ENCODE measurements around the gene TBCE.

The TBCE gene, protein sequence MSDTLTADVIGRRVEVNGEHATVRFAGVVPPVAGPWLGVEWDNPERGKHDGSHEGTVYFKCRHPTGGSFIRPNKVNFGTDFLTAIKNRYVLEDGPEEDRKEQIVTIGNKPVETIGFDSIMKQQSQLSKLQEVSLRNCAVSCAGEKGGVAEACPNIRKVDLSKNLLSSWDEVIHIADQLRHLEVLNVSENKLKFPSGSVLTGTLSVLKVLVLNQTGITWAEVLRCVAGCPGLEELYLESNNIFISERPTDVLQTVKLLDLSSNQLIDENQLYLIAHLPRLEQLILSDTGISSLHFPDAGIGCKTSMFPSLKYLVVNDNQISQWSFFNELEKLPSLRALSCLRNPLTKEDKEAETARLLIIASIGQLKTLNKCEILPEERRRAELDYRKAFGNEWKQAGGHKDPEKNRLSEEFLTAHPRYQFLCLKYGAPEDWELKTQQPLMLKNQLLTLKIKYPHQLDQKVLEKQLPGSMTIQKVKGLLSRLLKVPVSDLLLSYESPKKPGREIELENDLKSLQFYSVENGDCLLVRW

GRCh38 chr1:235367000-235367908 lies at the start of gene TBCE:
Gene TBCE, plus strand, starts transcription at chr1:235367427. Its CDS starts 12,623 bp downstream, at chr1:235380050.
- peak; percentile 49 to 69 for DNase-seq (ENCODE audit: low read depth in 2 of 2)

DNA sequence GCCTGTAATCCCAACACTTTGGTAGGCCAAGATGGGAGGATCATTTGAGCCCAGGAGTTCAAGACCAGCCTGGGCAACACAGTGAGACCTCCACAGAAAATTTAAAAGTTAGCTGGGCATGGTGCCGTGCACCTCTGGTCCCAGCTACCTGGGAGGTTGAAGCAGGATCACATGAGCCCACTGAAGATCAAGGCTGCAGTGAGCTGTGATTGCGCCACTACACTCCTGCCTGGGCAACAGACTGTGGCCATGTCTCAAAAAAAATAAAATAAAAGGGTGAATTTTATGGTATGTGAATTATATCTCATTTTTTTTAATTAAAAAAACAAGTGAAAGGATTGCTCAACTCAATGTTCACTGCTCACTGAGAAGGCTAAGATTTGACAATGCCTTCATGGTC lies 48.0 kb upstream of the TBCE start:
- no peak for DNase-seq (ENCODE audit: low read depth in 2 of 2)

- DNase-seq (ENCODE audit: low read depth in 2 of 2): no peak
These were observed 46.6 kb upstream of the TBCE start for GRCh38 chr1:235320521-235321179.

DNA sequence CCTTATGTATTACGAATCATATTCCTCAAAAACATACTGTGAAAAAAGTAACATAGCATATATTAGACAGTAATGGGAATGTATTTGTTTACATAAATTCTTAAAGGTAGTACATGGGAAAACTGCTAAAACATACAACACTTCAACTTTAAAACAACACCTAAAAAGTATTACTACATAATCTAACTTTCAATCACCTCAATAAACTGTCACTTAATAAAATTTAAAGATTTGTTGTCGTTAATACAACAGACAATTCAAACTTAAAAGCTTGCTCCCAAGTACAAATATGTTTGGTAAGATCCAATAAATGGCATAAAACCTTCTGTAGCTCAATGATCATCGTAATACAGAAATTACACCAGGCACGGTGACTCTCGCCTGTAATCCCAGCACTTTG lies 42.9 kb upstream of the TBCE start:
- no peak for DNase-seq (ENCODE audit: low read depth in 2 of 2)

- DNase-seq (ENCODE audit: low read depth in 2 of 2): no peak
These were observed 42.1 kb upstream of the TBCE start for GRCh38 chr1:235325139-235325538.

GRCh38 chr1:235325854-235326253 lies 41.4 kb upstream of the TBCE start:
- no peak for DNase-seq (ENCODE audit: low read depth in 2 of 2)

GRCh38 chr1:235326719-235327558 lies 40.3 kb upstream of the TBCE start:
- peak; percentile 9 to 35 for DNase-seq (ENCODE audit: low read depth in 2 of 2)

DNA sequence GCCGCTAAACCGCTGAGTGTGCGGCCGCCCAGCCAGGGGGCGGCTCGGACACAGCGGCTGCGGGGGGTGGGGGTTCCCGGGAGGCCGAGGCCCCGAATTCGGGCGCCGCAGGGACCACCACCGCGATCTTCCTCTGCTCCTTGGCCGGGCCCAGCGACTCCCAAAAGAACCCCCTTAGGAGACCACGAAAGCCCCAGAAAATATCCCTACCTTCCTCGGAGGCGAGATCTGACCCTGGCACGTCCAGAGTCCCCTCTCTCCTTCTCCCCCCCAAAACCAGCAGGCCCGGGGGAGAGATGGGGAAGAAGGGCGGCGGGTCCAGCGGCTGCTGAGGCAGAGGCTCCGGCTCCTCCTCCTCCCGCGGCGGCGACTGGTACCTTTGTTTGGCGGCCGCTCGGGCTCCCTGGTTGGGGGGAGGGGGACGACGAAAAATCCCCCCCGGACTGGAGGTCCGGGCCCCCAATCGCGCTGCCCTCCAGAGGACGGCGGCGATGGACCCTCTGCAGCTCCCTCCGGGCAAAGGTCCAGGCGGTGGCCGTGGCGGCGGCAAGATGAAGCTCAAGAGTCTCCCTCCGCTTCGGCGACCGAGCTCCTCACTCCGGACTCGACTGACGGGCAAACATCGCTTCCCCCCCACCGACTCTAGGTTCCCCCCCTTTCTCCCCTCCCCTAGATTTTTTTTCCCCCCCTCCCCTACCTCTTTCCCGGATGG lies 39.5 kb upstream of the TBCE start, which contains the start of gene ARID4B:
ARID4B (minus strand) TSS at position 621 of the 712 bp plus-strand sequence. CDS start 1,260 bp downstream, outside the sequence.
- DNase-seq (ENCODE audit: low read depth in 2 of 2): no peak

- peak; percentile 98 to 99 for DNase-seq (ENCODE audit: low read depth in 2 of 2)
These were observed 38.7 kb upstream of the TBCE start, which contains the start of gene GGPS1 for GRCh38 chr1:235328271-235329138. Gene GGPS1, plus strand, starts transcription at chr1:235328570. Its CDS starts 6,695 bp downstream, at chr1:235335265.

GRCh38 chr1:235329139-235329902 lies 37.9 kb upstream of the TBCE start:
- peak in 1 of 2 donors; percentile 3 for DNase-seq (ENCODE audit: low read depth in 2 of 2)

DNA sequence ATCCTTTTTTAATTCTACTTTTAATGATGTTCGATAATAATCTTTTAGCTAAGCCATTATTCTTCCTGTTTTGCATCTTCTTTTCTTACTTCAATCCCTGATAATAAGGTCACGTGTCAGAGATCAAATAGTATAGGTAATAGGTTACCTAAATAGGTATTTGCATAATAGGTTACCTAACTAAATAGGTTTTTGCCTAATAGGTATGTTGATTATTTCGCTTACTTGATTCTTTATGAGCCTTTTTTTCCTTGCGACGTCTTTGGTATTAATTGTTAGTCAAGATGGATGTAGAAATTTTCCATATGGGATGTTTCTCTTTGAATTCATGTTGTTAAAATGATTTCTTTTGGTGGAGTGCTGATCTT lies 36.3 kb upstream of the TBCE start:
- no peak for DNase-seq (ENCODE audit: low read depth in 2 of 2)

- no peak for DNase-seq (ENCODE audit: low read depth in 2 of 2)
These were observed 35.8 kb upstream of the TBCE start for GRCh38 chr1:235331401-235331800.

- no peak for DNase-seq (ENCODE audit: low read depth in 2 of 2)
These were observed 30.3 kb upstream of the TBCE start for GRCh38 chr1:235336903-235337302.

DNA sequence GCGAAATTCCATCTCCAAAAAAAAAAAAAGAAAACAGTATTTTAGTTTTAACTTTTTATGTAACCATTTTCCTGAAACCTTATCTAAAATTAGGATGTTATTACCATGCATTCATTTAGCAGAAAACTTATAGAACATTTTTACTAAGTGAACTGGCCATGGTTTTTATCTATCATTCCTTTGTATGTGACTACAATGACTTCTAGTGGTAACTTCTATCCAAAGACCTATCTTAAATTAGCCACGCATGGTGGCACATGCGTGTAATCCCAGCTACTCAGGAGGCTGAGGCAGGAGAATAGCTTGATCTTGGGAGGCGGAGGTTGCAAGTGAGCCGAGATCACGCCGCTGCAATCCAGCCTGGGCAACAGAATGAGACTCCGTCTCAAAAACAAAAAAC lies 27.5 kb upstream of the TBCE start:
- no peak for DNase-seq (ENCODE audit: low read depth in 2 of 2)

GRCh38 chr1:235341334-235341733 lies 25.9 kb upstream of the TBCE start:
- DNase-seq (ENCODE audit: low read depth in 2 of 2): no peak

GRCh38 chr1:235342039-235342438 lies 25.2 kb upstream of the TBCE start:
- no peak for DNase-seq (ENCODE audit: low read depth in 2 of 2)

- no peak for DNase-seq (ENCODE audit: low read depth in 2 of 2)
These were observed 24.8 kb upstream of the TBCE start for GRCh38 chr1:235342471-235342870.

DNA sequence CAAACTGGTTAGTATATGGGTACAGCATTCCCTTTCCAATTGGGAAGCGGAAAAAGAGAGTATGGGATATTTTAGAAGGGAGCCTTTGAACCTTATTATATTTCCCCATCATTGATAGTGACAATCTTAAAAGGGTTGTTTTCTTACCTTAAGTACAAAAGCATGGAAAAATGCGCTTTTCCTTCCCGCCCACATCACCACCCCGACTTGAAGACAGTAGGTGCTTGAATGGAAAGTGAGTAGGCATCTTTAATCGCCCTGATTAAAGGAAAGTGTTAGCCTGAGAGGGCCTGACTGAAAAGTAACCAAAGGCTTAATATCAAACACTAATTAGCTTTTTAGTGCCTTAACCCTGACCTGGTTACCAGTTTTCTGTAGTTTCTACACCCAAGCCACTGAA lies 23.5 kb upstream of the TBCE start:
- DNase-seq (ENCODE audit: low read depth in 2 of 2): no peak

Data from stimulated activated CD4-positive, alpha-beta T cell treated with anti-CD3 and anti-CD28 coated beads, Interleukin-1b, Interleukin-23, amount 100 ng/mL, for 1 hour (primary cell).